ENCODE results near the gene ESRRB.
A peak's percentile ranks its signal among the peaks of the same experiment; 100 is the strongest.

ESRRB gene

GRCh38 chr14:76350671-76351070 is 25.3 kb upstream of the ESRRB start:
- DNase-seq (ENCODE audit: low read depth, low spot score): no peak
- H3K4me3 ChIP-seq (ENCODE audit: low read length): no peak overlapping the region

DNA sequence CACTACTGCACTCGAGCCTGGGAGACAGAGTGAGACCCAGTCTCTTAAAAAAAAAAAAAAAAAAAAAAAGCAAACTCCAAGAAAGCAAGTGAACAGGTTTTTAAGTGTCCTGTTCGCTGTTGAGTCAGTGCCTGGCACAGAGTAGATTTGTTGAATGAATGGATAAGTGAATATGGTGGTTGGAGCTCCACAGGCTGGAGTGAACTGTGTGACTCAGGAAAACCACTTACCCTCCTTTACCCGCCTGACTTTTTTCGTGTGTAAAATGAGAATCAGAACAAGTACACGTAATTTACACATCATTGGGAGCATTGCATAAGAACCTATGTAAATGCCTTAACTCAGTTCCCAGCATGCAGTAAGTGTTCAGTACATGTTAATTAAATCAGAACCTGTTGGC is 24.0 kb upstream of the ESRRB start:
- H3K4me3 ChIP-seq (ENCODE audit: low read length): no peak overlapping the region
- no peak for DNase-seq (ENCODE audit: low read depth, low spot score)

- no peak overlapping the region for H3K4me3 ChIP-seq (ENCODE audit: low read length)
- peak; percentile 19 for DNase-seq (ENCODE audit: low read depth, low spot score)
Measured at GRCh38 chr14:76352639-76353281, 23.2 kb upstream of the ESRRB start.

GRCh38 chr14:76354310-76354709 is 21.6 kb upstream of the ESRRB start:
- H3K4me3 ChIP-seq (ENCODE audit: low read length): no peak overlapping the region
- no peak for DNase-seq (ENCODE audit: low read depth, low spot score)

GRCh38 chr14:76355771-76356170 is 20.2 kb upstream of the ESRRB start:
- DNase-seq (ENCODE audit: low read depth, low spot score): no peak
- H3K4me3 ChIP-seq (ENCODE audit: low read length): no peak overlapping the region

- DNase-seq (ENCODE audit: low read depth, low spot score): no peak
- no peak overlapping the region for H3K4me3 ChIP-seq (ENCODE audit: low read length)
Measured at GRCh38 chr14:76371066-76371465, 4.9 kb upstream of the ESRRB start.

GRCh38 chr14:76373456-76373855 is 2.5 kb upstream of the ESRRB start:
- DNase-seq (ENCODE audit: low read depth, low spot score): no peak
- no peak overlapping the region for H3K4me3 ChIP-seq (ENCODE audit: low read length)

GRCh38 chr14:76375484-76375883 is 453 bp upstream of the ESRRB start:
- no peak for DNase-seq (ENCODE audit: low read depth, low spot score)

DNA sequence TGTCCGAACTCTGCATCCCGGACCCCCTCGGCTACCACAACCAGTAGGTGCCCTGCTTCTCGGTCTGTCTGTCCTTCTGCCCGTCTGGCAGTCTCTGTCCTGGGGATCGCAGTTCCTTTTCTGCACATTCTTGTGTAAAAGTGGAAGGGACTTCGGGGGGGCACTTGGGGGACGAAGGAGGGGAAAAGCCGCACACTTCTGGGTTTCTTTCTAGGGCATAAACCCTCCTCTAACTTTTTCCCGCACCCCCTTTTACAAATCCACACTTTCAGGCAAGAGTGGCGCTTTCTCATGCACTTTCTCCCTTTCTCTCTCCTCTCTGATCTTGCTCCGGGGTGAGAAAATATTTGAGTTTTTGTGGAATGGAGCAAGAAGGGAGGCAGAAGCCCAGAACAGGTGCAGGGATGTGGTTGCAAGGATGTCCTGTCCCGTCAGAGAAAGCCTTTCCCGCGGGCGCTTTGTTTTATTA is 506 bp downstream of the ESRRB start:
- DNase-seq (ENCODE audit: low read depth, low spot score): no peak
- no peak overlapping the region for H3K4me3 ChIP-seq (ENCODE audit: low read length)

More at GRCh38 chr14:76375484-76375883, 453 bp upstream of the ESRRB start:
- H3K4me3 ChIP-seq (ENCODE audit: low read length): no peak overlapping the region

DNA sequence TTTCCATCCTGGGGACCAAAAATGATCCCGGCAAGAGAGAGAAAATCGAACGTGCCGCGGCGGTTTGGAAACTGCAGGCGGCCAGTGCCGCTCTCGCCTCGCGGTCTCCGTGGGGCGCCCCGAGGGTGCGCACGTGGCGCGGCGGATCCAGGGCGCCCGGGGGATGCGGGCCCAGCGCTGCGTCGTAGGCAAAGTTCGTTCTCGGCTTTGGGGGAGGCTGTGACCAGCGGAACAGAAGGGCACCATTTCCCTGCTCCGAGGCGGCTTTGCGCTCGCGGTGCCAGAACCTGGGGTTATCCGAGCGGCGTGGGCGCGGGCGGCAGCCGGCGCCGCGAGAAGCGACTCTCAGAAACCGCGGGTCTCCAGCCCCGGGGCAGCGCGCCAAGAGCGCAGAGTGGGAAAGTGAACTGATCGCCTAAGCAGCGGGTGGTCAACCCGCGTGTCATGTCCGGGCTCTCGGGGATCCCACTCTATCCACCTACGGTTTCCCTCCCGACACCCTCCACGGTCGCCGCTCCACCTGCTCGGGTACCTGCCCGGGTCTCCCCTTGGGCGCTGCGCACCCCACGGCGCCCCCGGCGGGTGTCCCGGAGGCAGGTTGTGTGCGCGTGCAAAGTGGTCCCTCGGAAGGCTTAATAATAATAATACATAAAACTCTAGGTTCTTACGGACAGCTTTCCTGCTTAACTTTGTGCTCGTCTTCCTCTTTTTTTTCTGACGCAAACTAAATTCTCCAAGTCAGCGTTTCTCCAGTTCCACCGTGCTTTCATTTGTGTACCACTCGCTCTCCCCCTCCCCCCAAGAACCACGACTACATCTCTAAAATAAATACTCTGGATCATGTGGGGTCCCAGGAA is 1.2 kb downstream of the ESRRB start:
- no peak overlapping the region for H3K4me3 ChIP-seq (ENCODE audit: low read length)

GRCh38 chr14:76377735-76378074 is 1.8 kb downstream of the ESRRB start:
- H3K4me3 ChIP-seq (ENCODE audit: low read length): no peak overlapping the region
- DNase-seq (ENCODE audit: low read depth, low spot score): no peak

More for the DNA sequence above, 1.2 kb downstream of the ESRRB start:
- DNase-seq (ENCODE audit: low read depth, low spot score): no peak

DNA sequence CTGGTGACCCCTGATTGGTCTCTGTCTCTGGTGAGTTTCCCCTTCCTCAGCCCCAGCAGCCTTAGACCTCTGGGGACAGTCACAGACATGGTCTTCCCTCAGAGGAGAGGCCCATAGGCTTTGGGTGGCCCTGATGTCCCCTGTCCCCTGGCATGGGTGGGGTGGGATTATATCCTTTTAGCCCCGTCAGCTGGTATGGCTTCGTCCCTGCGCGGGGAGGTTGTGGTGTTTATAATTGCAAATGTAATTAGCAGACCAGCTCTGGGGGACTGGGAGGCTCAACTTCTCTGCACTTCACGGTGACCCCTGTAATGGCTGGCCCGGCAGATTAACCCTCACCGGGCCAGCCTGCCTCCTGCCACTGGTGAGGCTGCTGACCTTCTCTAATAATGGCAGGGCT is 5.1 kb downstream of the ESRRB start:
- H3K4me3 ChIP-seq (ENCODE audit: low read length): no peak overlapping the region
- no peak for DNase-seq (ENCODE audit: low read depth, low spot score)

DNA sequence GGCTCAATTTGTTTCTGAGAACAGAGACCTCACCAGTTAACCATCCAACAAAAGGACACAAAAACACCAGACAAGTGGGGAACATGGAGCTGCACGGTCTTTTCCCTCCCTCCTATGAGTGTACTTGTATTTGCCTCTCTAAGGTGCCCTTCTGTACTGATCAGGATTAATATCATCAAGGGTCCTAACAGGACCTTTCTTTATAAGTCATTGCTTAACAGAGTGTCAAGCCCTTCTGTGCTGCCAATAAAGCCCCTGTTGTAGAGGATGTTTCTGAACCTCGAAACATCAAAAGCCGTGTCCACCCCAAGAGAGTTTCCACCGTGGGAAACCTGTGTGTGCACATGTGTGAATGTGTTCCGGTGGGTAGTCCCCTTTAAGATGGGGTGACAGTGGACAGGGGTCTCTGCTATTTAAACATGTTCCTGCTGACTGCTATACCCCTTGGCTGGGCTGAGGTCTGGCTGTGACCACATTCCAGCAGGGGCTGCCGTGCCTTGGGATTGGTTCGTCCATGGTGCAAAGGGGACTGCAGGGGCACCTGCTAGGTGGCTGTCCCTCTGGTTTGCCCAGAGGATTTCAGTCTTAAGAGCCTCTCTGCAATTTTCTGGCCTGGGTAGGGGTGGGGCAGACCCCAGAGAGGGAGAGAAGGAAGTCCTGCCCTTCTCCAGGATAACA is 6.0 kb downstream of the ESRRB start:
- DNase-seq (ENCODE audit: low read depth, low spot score): no peak
- H3K4me3 ChIP-seq (ENCODE audit: low read length): no peak overlapping the region

- H3K4me3 ChIP-seq (ENCODE audit: low read length): no peak overlapping the region
- DNase-seq (ENCODE audit: low read depth, low spot score): no peak
Measured at GRCh38 chr14:76382495-76382832, 6.5 kb downstream of the ESRRB start.

DNA sequence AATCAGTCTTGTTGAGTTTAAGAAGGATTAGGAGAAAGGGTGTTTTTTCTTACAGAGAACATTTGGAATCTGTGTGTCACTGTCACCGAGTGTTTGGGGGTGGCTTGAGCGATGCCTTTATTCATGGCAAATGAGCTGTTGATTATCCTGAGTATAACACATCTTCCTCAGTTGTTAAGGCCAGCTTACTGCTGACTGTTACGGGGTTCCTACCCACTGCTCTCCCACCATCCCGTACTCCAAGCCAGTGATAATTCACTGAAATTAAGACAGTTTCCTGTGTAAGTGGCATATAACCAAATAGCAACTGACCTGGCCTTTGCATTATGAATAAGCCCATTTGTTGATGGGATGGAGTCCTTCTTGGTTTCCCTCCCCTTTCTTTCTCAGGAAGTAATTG is 9.5 kb downstream of the ESRRB start:
- H3K4me3 ChIP-seq (ENCODE audit: low read length): no peak overlapping the region
- no peak for DNase-seq (ENCODE audit: low read depth, low spot score)

DNA sequence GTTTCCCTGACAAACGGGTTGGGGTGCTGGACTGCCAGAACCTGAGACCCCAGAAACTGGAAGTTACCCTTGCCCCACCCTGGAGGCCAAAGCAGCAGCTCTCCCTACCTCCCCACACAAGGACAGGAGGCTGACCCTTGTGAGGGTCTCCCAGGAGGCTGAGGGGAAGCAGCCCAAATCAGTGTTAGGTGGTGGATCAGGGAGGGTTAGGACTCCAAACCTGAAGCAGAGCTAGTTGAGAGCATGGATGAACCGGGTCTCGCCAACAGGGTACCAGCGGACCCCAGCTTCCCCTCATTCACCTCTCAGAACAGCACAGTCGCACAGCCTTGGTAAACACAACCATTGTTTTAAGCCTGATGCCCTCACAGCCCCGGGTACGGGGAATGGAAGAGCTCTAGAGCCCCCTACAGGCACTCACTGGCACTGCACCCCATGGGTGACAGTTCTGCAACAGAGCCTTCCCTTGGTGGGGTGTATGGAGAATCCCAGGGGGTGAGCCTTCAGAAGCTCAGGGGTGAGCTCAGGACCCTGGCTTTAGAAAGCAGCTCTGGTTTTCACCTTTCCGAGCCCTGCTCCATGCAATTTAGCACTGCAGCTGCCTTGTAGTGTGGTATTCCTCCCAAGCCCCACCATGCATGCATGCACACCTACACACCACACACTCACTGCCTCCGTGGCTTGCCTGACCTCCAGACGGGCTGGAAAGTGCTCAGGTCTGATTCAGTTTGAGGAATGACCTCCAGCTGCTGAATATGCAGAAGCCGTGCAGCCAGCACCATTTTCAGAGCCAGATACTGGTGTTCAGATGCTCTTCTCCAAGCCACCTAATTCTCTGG is 11.2 kb downstream of the ESRRB start:
- no peak overlapping the region for H3K4me3 ChIP-seq (ENCODE audit: low read length)
- peak; percentile 44 for DNase-seq (ENCODE audit: low read depth, low spot score)

DNA sequence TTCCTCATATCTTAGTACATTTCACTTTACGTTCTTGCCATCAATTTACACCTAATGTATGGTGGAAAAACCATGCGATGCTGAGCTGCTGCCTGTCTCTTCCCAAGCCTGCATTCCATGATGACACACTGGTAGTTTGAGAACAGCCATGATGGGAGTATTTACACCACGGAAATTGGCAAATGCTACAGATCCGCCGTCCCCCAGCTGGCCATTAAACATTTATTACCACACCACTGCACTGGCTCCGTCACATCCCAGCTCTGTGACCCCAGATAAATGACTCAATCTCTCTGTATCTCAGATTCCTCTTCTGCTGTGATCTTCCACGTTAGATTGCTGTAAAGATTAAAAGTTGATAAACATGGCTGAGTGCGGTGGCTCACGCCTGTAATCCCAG is 13.9 kb downstream of the ESRRB start:
- DNase-seq (ENCODE audit: low read depth, low spot score): no peak
- no peak overlapping the region for H3K4me3 ChIP-seq (ENCODE audit: low read length)

DNA sequence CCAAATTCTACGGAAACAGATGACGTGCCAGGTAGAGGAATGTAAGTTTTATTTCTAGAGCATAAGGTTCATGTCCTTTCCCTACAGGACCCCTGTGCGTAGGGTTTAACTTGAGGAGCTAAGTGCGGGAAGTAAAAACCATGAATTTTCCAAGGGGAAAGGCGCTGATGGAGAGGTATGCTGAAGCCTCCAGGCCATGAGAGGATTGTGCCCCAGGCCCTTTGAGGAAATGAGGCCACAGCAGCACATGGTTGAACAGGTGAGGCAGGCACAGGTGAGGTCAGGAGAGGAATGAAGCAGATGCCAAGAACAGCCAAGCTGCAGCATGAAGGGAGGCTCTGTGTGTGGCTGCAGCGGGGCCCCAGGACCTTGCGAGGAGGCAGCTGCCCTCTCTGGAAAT is 14.7 kb downstream of the ESRRB start:
- no peak for DNase-seq (ENCODE audit: low read depth, low spot score)

DNA sequence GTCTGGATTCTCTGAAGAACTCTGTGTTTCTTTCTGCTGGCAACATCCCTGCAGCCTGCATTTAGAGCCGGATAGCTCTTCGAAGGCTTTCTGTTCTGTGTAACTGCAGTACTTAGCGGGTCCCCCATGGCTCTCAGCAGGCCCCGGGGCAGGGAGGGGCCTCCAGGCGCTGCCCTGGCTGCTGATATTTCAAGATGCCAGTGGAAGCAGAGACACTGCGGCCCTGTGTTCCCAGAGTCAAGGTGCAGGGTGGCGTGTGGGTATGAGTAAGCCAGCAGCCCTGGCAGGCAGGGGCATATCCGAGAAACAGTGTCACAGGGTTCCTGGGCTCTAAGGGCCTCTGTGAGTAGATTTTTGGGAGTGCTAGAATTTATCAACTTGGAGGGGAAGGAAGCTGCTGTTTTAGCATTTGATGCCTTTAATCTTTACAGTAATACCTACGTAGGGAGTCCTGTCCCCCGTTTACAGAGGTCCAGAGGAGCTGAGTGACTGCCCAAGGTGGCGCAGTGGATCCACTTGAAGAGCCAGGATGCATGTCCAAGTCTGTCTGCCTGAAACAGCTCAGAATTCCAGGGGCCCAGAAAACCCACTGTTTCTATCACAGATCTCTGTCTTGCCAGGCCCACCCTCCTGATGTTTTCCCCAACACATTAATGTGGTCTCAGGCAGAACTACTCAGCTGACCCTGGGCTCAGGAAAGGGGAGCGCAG is 16.2 kb downstream of the ESRRB start:
- no peak for DNase-seq (ENCODE audit: low read depth, low spot score)
- H3K4me3 ChIP-seq (ENCODE audit: low read length): no peak overlapping the region

More for the DNA sequence above, 14.7 kb downstream of the ESRRB start:
- H3K4me3 ChIP-seq (ENCODE audit: low read length): no peak overlapping the region
